Esophagus muscularis mucosa (tissue), 3 donors: ENCODE results near the gene GRK4.

Experiments
- POLR2AphosphoS5 ChIP-seq, 2 donors: sonication (generic); formaldehyde crosslinking; IDR thresholded peaks; one replicate each; pipeline ENCODE4 v1.6.1; 2017; ENCODE audit warnings: antibody characterized with exemption in 2 of 2
- TF ChIP-seq, protein P1 (sequence below), 3 experiments: fragments of 200-600 bp in 2 of 3; fragments of 450-650 bp in 1 of 3; sonication (generic) in 2 of 3; IDR thresholded peaks; one replicate each; pipeline ENCODE4 v1.5.1; 2017 to 2019; ENCODE audit warnings: antibody characterized with exemption in 3 of 3, mild to moderate bottlenecking in 2 of 3, moderate library complexity in 1 of 3

DNA sequence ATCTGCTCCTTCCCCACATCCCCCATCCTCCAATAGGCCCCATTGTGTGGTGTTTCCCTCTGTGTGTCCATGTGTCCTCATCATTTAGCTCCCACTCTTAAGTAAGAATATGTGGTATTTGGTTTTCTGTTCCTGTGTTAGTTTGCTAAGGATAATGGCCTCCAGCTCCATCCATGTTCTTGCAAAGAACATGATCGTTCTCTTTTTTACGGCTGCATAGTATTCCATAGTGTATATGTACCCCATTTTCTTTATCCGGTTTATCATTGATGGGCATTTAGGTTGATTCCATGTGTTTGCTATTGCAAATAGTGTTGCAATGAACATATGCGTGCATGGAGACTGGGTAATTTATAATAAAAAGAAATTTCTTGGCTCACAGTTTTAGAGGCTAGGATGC lies 31.5 kb downstream of the GRK4 start:
- TF ChIP-seq POLR2AphosphoS5 (IDR thresholded peaks at IDR 0.05) = no peak
- TF ChIP-seq, protein P1, sequence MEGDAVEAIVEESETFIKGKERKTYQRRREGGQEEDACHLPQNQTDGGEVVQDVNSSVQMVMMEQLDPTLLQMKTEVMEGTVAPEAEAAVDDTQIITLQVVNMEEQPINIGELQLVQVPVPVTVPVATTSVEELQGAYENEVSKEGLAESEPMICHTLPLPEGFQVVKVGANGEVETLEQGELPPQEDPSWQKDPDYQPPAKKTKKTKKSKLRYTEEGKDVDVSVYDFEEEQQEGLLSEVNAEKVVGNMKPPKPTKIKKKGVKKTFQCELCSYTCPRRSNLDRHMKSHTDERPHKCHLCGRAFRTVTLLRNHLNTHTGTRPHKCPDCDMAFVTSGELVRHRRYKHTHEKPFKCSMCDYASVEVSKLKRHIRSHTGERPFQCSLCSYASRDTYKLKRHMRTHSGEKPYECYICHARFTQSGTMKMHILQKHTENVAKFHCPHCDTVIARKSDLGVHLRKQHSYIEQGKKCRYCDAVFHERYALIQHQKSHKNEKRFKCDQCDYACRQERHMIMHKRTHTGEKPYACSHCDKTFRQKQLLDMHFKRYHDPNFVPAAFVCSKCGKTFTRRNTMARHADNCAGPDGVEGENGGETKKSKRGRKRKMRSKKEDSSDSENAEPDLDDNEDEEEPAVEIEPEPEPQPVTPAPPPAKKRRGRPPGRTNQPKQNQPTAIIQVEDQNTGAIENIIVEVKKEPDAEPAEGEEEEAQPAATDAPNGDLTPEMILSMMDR (IDR thresholded peaks at IDR 0.05) = no peak
